OCI-LY7 (cell line): ENCODE results near the gene RFX6. TPM values are rescaled to one million over a fixed set of nuclear protein-coding genes. Genes with fewer than 3 reads are reported as not detected.

Experiments used
- BruUV-seq: library from RNA; stranded (reverse); fragments of 400-500 nt; replicated peaks from 2 replicates; lab custom pipeline; 2021; lab: Mats Ljungman, UMichigan
- CTCF ChIA-PET: fragments of 300-600 bp; sonication (Branson Sonifier 250); formaldehyde crosslinking; loops from one replicate; lab custom pipeline; 2022; ENCODE audit warnings: antibody characterized with exemption; ENCODE audit not compliant: unreplicated experiment; lab: Charles Lee
- POLR2A ChIA-PET: fragments of 300-600 bp; sonication (Branson Sonifier 250); formaldehyde crosslinking; loops from one replicate; lab custom pipeline; 2022; ENCODE audit warnings: antibody characterized with exemption; lab: Charles Lee
- DNase-seq: peaks from one replicate; pipeline ENCODE4 v3.0.0-alpha.2; 2015; ENCODE audit warnings: low spot score
- H2AFZ ChIP-seq: fragments of 200-600 bp; sonication (generic), shearing (Covaris generic); 2 replicates; pipeline ENCODE4 v1.6.1; 2014; ENCODE audit warnings: mild to moderate bottlenecking, antibody characterized with exemption, low read length, moderate library complexity
- H3K27ac ChIP-seq: fragments of 200-600 bp; sonication (generic); 2 replicates; pipeline ENCODE4 v1.5.1; 2014; ENCODE audit warnings: mixed run types, low read depth, mild to moderate bottlenecking, moderate library complexity, low read length, inconsistent platforms; ENCODE audit not compliant: poor library complexity, severe bottlenecking
- H3K36me3 ChIP-seq: fragments of 200-600 bp; sonication (generic); 2 replicates; pipeline ENCODE4 v1.6.1; 2014; ENCODE audit warnings: mild to moderate bottlenecking, antibody characterized with exemption, low read length, moderate library complexity, mixed read lengths; ENCODE audit not compliant: insufficient read depth
- H3K4me1 ChIP-seq: fragments of 200-600 bp; sonication (generic); 2 replicates; pipeline ENCODE4 v1.5.1; 2014; ENCODE audit warnings: mild to moderate bottlenecking, low read length; ENCODE audit not compliant: insufficient read depth, poor library complexity, severe bottlenecking
- H3K4me2 ChIP-seq: fragments of 200-600 bp; sonication (generic); 2 replicates; pipeline ENCODE4 v1.6.1; 2014; ENCODE audit warnings: mild to moderate bottlenecking, low read length
- H3K4me3 ChIP-seq: fragments of 200-600 bp; sonication (generic); 2 replicates; pipeline ENCODE4 v1.5.1; 2014; ENCODE audit warnings: mild to moderate bottlenecking, low read depth, low read length; ENCODE audit not compliant: poor library complexity, severe bottlenecking
- H3K79me2 ChIP-seq: fragments of 200-600 bp; sonication (generic); 2 replicates; pipeline ENCODE4 v1.6.1; 2016; ENCODE audit warnings: low read depth, mild to moderate bottlenecking, low read length, moderate library complexity, mixed read lengths; ENCODE audit not compliant: insufficient read depth
- H3K9me2 ChIP-seq: fragments of 200-600 bp; sonication (generic); 2 replicates; pipeline ENCODE4 v1.6.1; 2016; ENCODE audit warnings: mild to moderate bottlenecking, low read length, mixed read lengths; ENCODE audit not compliant: insufficient read depth
- H3K9me3 ChIP-seq: fragments of 200-600 bp; sonication (generic); 2 replicates; pipeline ENCODE4 v1.6.1; 2014; ENCODE audit warnings: mild to moderate bottlenecking, mixed run types, low read length, mixed read lengths
- H4K20me1 ChIP-seq: fragments of 200-600 bp; sonication (generic); 2 replicates; pipeline ENCODE4 v1.6.1; 2014; ENCODE audit warnings: mild to moderate bottlenecking, antibody characterized with exemption, low read length, moderate library complexity, mixed read lengths; ENCODE audit not compliant: insufficient read depth
- CTCF ChIP-seq: fragments of 200-600 bp; sonication (generic); conservative IDR thresholded peaks from 2 replicates; pipeline ENCODE4 v1.5.1; 2014; ENCODE audit warnings: mild to moderate bottlenecking, antibody characterized with exemption, low read length, moderate library complexity, mixed read lengths
- EZH2phosphoT487 ChIP-seq: fragments of 200-600 bp; sonication (generic); IDR thresholded peaks from 2 replicates; pipeline ENCODE4 v1.6.1; 2018; ENCODE audit warnings: low read depth, borderline replicate concordance, mild to moderate bottlenecking, mixed run types, antibody characterized with exemption, low read length, moderate library complexity, mixed read lengths
- intact Hi-C: fragments of 100-400 bp; cut with micrococcal nuclease; formaldehyde crosslinking; loops from one replicate; pipeline ENCODE4 v1.10.0; 2022; ENCODE audit not compliant: unreplicated experiment
- total RNA-seq, 2 experiments: library from RNA; depleted of rRNA in 1 of 2; stranded (reverse); fragments of >200 nt in 1 of 2; shearing (Covaris generic) in 1 of 2; gene quantifications; 2 replicates each; pipeline ENCODE4 v1.2.3, GENCODE V29; 2014 to 2022

The RFX6 gene
- total RNA-seq, 2 experiments from 2014 or later: not detected

GRCh38 chr6:116840091-116840490 is 37.0 kb upstream of the RFX6 start:
- no TSS peak for BruUV-seq
- Histone ChIP-seq H2AFZ (no peak overlapping the region), H3K9me3 (no peaks in the 10 kb centered on the region), H3K27ac (no peak overlapping the region), H3K4me2 (no peak overlapping the region), H3K4me1 (no peaks in the 10 kb centered on the region), H3K36me3 (no peaks in the 10 kb centered on the region), H3K4me3 (no peak overlapping the region), H3K79me2 (no peaks in the 10 kb centered on the region), H3K9me2 (no peaks in the 10 kb centered on the region), H4K20me1 (no peaks in the 10 kb centered on the region)
- no peak for DNase-seq
- TF ChIP-seq EZH2phosphoT487 (no peak), CTCF (no peak)
- CTCF ChIA-PET: no interaction called here
- POLR2A ChIA-PET: no interaction called here
- intact Hi-C loops: no loop called here

GRCh38 chr6:116842459-116842858 is 34.6 kb upstream of the RFX6 start:
- CTCF ChIA-PET: no interaction called here
- intact Hi-C loops: no loop called here

More at GRCh38 chr6:116842459-116842858, 34.6 kb upstream of the RFX6 start:
- no peak for DNase-seq
- Histone ChIP-seq H3K4me1 (no peaks in the 10 kb centered on the region), H2AFZ (no peak overlapping the region), H3K4me2 (no peak overlapping the region), H3K9me3 (no peaks in the 10 kb centered on the region), H4K20me1 (no peaks in the 10 kb centered on the region), H3K4me3 (no peak overlapping the region), H3K79me2 (no peaks in the 10 kb centered on the region), H3K27ac (no peak overlapping the region), H3K9me2 (no peaks in the 10 kb centered on the region), H3K36me3 (no peaks in the 10 kb centered on the region)
- no peak for TF ChIP-seq EZH2phosphoT487
- TF ChIP-seq CTCF: no peak
- no TSS peak for BruUV-seq
- POLR2A ChIA-PET: interaction anchor here (0.6 kb wide), 1 partner anchor 224 kb away, joined by 4 read pairs; no protein-coding TSS in a partner anchor
